Astrocyte (in vitro differentiated cells and primary cell): Measurements from ENCODE around the gene APOBEC3F.
"Not testable (repeated sequence)": the region's sequence is repeated elsewhere in the genome, so short reads cannot be mapped to it uniquely, and the experiment has no call there.

ENCODE experiments used
- CTCF ChIP-seq: IDR thresholded peaks from 2 replicates; pipeline ENCODE4 v1.5.1; 2011; ENCODE audit warnings: low read depth, mild to moderate bottlenecking, inconsistent platforms, low read length, moderate library complexity; ENCODE audit not compliant: insufficient read depth
- EZH2 ChIP-seq: IDR thresholded peaks from 2 replicates; pipeline ENCODE4 v1.6.1; 2012; ENCODE audit warnings: mild to moderate bottlenecking, low read length, inconsistent platforms; ENCODE audit not compliant: insufficient read depth

DNA sequence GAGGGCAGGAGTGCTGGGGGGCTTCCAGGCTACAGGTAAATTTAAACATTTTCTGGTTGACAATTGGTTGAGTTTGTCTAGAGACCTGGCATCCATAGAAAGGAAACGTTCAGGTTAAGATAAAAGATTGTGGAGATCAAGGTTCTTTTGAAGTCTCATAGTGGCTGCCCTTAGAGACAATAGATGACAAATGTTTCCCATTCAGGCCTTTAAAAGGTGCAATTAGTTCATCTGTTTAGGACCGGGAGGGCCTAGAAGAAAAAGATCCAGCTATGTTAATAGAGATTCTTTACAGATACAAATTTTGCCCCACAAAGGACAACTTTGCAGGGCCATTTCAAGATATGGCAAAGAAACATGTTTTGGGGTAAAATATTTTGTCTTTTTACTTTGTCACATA is 3.6 kb upstream of the APOBEC3F start:
- TF ChIP-seq CTCF, EZH2: not testable (repeated sequence)
